IMR-90 (cell line): ENCODE data around the gene TMEM50B. TPM values are rescaled to one million over a fixed set of nuclear protein-coding genes. Genes with fewer than 3 reads are reported as not detected.

Experiments
- ATAC-seq: fragments of 200-7000 bp; cut with Tn5 transposase; 2 replicates; pipeline ENCODE4 v1.9.1; 2020; ENCODE audit warnings: low read depth, mild to moderate bottlenecking, moderate library complexity
- BruUV-seq: library from RNA; stranded (reverse); fragments of 400-500 nt; replicated peaks from 2 replicates; lab custom pipeline; 2021; lab: Mats Ljungman, UMichigan
- CTCF ChIA-PET: fragments of 300-600 bp; formaldehyde crosslinking; extraction: SDS; loops from one replicate; lab custom pipeline; 2021; ENCODE audit warnings: antibody characterized with exemption; lab: Yijun Ruan, JAX
- POLR2A ChIA-PET: fragments of 300-600 bp; sonication (Branson Sonifier 250); formaldehyde crosslinking; loops from one replicate; lab custom pipeline; 2022; ENCODE audit warnings: antibody characterized with exemption; ENCODE audit not compliant: unreplicated experiment; lab: Charles Lee
- DNase-seq: peaks from one replicate; pipeline ENCODE4 v3.0.0; 2013
- H2AFZ ChIP-seq: replicated peaks from 2 replicates; pipeline ENCODE3; 2013; ENCODE audit warnings: low read length, mild to moderate bottlenecking; ENCODE audit not compliant: poor library complexity
- H2AK5ac ChIP-seq: 2 replicates; pipeline ENCODE4 v1.6.1; 2013; ENCODE audit warnings: low read depth, low read length, inconsistent platforms
- H2AK9ac ChIP-seq: replicated peaks from 2 replicates; pipeline ENCODE3; 2013; ENCODE audit warnings: mild to moderate bottlenecking, low read depth, low read length, moderate library complexity; ENCODE audit not compliant: poor library complexity
- H2BK120ac ChIP-seq: 2 replicates; pipeline ENCODE4 v1.6.1; 2013; ENCODE audit warnings: low read depth, low read length, inconsistent platforms
- H2BK15ac ChIP-seq: 3 replicates; pipeline ENCODE4 v1.6.1; 2013; ENCODE audit warnings: low read depth, low read length, inconsistent platforms
- H2BK20ac ChIP-seq: 2 replicates; pipeline ENCODE4 v1.6.1; 2013; ENCODE audit warnings: low read depth, mild to moderate bottlenecking, inconsistent platforms, low read length, moderate library complexity
- H2BK5ac ChIP-seq: 2 replicates; pipeline ENCODE4 v1.6.1; 2013; ENCODE audit warnings: mild to moderate bottlenecking, low read depth, low read length, inconsistent platforms; ENCODE audit not compliant: poor library complexity, severe bottlenecking
- H3K14ac ChIP-seq: replicated peaks from 2 replicates; pipeline ENCODE4 v1.6.1; 2013; ENCODE audit warnings: low read depth, low read length, inconsistent platforms
- H3K18ac ChIP-seq: 2 replicates; pipeline ENCODE4 v1.6.1; 2013; ENCODE audit warnings: low read depth, low read length, control low read depth
- H3K23ac ChIP-seq: 2 replicates; pipeline ENCODE4 v1.6.1; 2013; ENCODE audit warnings: low read depth, low read length, inconsistent platforms
- H3K27ac ChIP-seq: 2 replicates; pipeline ENCODE4 v1.5.1; 2013; ENCODE audit warnings: mild to moderate bottlenecking, control low read depth, low read length; ENCODE audit not compliant: insufficient read depth
- H3K27me3 ChIP-seq: 2 replicates; pipeline ENCODE4 v1.6.1; 2013; ENCODE audit warnings: low read length; ENCODE audit not compliant: control insufficient read depth, insufficient read depth
- H3K36me3 ChIP-seq: 2 replicates; pipeline ENCODE4 v1.6.1; 2013; ENCODE audit warnings: low read length, mixed read lengths; ENCODE audit not compliant: control insufficient read depth, insufficient read depth
- H3K4ac ChIP-seq: 2 replicates; pipeline ENCODE4 v1.6.1; 2013; ENCODE audit warnings: low read depth, low read length, inconsistent platforms
- H3K4me1 ChIP-seq: 2 replicates; pipeline ENCODE4 v1.6.1; 2013; ENCODE audit warnings: low read length, mixed read lengths; ENCODE audit not compliant: control insufficient read depth, insufficient read depth
- H3K4me2 ChIP-seq: 2 replicates; pipeline ENCODE4 v1.6.1; 2013; ENCODE audit warnings: low read depth, mild to moderate bottlenecking, control low read depth, low read length, moderate library complexity
- H3K4me3 ChIP-seq: 2 replicates; pipeline ENCODE4 v1.5.1; 2013; ENCODE audit warnings: low read depth, mild to moderate bottlenecking, control low read depth, low read length, moderate library complexity; ENCODE audit not compliant: insufficient read depth
- H3K56ac ChIP-seq: 2 replicates; pipeline ENCODE4 v1.6.1; 2013; ENCODE audit warnings: low read length, inconsistent platforms; ENCODE audit not compliant: insufficient read depth; ENCODE audit errors: extremely low read depth
- H3K79me1 ChIP-seq, 2 experiments: 2 replicates each; pipeline ENCODE4 v1.6.1; 2013; ENCODE audit warnings: low read length in 2 of 2, inconsistent platforms in 1 of 2, low read depth in 1 of 2
- H3K9ac ChIP-seq: 2 replicates; pipeline ENCODE4 v1.6.1; 2013; ENCODE audit warnings: low read depth, low read length, control low read depth
- H3K9me1 ChIP-seq: 2 replicates; pipeline ENCODE4 v1.6.1; 2013; ENCODE audit warnings: low read length, inconsistent platforms; ENCODE audit not compliant: insufficient read depth
- H3K9me3 ChIP-seq: 2 replicates; pipeline ENCODE4 v1.6.1; 2013; ENCODE audit warnings: low read length; ENCODE audit not compliant: control insufficient read depth, insufficient read depth
- H4K20me1 ChIP-seq: 2 replicates; pipeline ENCODE4 v1.6.1; 2013; ENCODE audit warnings: low read length, inconsistent platforms; ENCODE audit not compliant: insufficient read depth
- H4K5ac ChIP-seq: 2 replicates; pipeline ENCODE4 v1.6.1; 2013; ENCODE audit warnings: mild to moderate bottlenecking, low read depth, low read length, control low read depth
- H4K8ac ChIP-seq, 2 experiments: 2 replicates each; pipeline ENCODE4 v1.6.1; 2013; ENCODE audit warnings: low read depth in 2 of 2, low read length in 2 of 2, control low read depth in 1 of 2, inconsistent platforms in 1 of 2
- H4K91ac ChIP-seq: 2 replicates; pipeline ENCODE4 v1.6.1; 2013; ENCODE audit warnings: low read depth, low read length, inconsistent platforms; ENCODE audit not compliant: insufficient read depth
- CEBPB ChIP-seq: IDR thresholded peaks from 2 replicates; pipeline ENCODE4 v1.6.1; 2012; ENCODE audit warnings: low read depth, low read length, improper control_type of control experiment
- FOS ChIP-seq: fragments of 150-350 bp; IDR thresholded peaks from 2 replicates; pipeline ENCODE4 v1.6.1; 2016; ENCODE audit warnings: low read depth, low read length
- RAD21 ChIP-seq: IDR thresholded peaks from 2 replicates; pipeline ENCODE4 v1.6.1; 2012; ENCODE audit warnings: low read length, improper control_type of control experiment
- RCOR1 ChIP-seq: IDR thresholded peaks from 2 replicates; pipeline ENCODE4 v1.6.1; 2012; ENCODE audit warnings: mild to moderate bottlenecking, low read length, improper control_type of control experiment; ENCODE audit not compliant: insufficient replicate concordance
- WGBS, 2 experiments: methylation state at CpG; one replicate each; pipeline versions ENCODE4 v1.1.5 to v1.1.7; 2013; ENCODE audit warnings: missing lambda C conversion rate in 2 of 2; ENCODE audit not compliant: insufficient read length in 1 of 2; ENCODE audit errors: extremely low coverage in 2 of 2; 5-methylcytosine and 5-hydroxymethylcytosine counted together
- dilution Hi-C: fragments of 300-500 bp; cut with HindIII; formaldehyde crosslinking; loops from one replicate; pipeline ENCODE4 v1.14.3; 2018; ENCODE audit warnings: low sequenced_read_pairs; ENCODE audit not compliant: unreplicated experiment
- in situ Hi-C: fragments of 300-500 bp; cut with MboI; formaldehyde crosslinking; loops from 3 replicates; pipeline ENCODE4 v1.14.3; 2019; ENCODE audit warnings: low sequenced_read_pairs, inconsistent platforms, mixed read lengths
- intact Hi-C: fragments of 100-400 bp; cut with micrococcal nuclease; formaldehyde crosslinking; loops from 2 replicates; pipeline ENCODE4 v1.10.0; 2022
- polyA plus RNA-seq, 3 experiments: library from polyadenylated mRNA; depleted of rRNA; stranded (reverse); fragments of >200 nt; gene quantifications; 2 replicates each; pipeline ENCODE4 v1.2.3, GENCODE V29; 2012; ENCODE audit warnings: low replicate concordance in 1 of 3
- total RNA-seq: library from RNA; depleted of rRNA; stranded (reverse); fragments of >200 nt; gene quantifications from 2 replicates; pipeline ENCODE4 v1.2.3, GENCODE V29; 2012
- TF ChIP-seq, protein P1 (sequence below): conservative IDR thresholded peaks from 2 replicates; pipeline ENCODE4 v1.5.1; 2012; ENCODE audit warnings: mild to moderate bottlenecking, low read depth, low read length, improper control_type of control experiment
- TF ChIP-seq, protein P2 (sequence below): fragments of 150-350 bp; IDR thresholded peaks from 2 replicates; pipeline ENCODE4 v1.6.1; 2016; ENCODE audit warnings: low read depth, mild to moderate bottlenecking, low read length, moderate library complexity, borderline replicate concordance
- TF ChIP-seq, protein P3 (sequence below): fragments of 150-350 bp; IDR thresholded peaks from 2 replicates; pipeline ENCODE4 v1.6.1; 2017; ENCODE audit warnings: mild to moderate bottlenecking, antibody characterized with exemption, low read length, low read depth

Gene TMEM50B
- total and polyA plus RNA-seq, 2 of the 4 experiments (the other 2 are of a cell fraction) = 10.9 to 25.9 TPM

DNA sequence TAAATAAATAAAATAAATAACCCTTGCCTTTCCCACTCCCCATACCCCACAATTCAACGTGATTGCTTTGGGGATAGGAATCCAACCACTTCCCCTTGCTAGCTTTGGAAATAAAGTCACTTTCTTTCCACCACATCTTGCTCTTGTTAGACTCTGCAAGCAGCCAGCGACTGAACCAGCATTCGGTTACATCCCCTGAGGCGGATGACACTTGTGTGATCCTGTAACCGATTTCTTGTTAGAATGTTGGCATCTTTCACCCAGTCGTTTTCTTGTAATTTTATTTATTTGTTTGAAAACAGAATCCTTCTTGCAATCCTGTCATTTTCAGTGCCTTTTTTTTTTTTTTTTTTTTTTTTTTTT is 78.2 kb downstream of the TMEM50B start:
- H2BK120ac ChIP-seq = no peak overlapping the region
- DNase-seq = no peak
- H3K4me3 ChIP-seq = no peak overlapping the region
- H3K9me3 ChIP-seq = no peaks in the 10 kb centered on the region
- H3K23ac ChIP-seq = no peak overlapping the region
- H2AK5ac ChIP-seq = 0 out of 2 replicates have a peak overlapping the region, but pooled peaks have one; percentile 7
- H3K9ac ChIP-seq = no peak overlapping the region
- ATAC-seq = no peak
- no peak overlapping the region for H3K56ac ChIP-seq
- H4K20me1 ChIP-seq = peaks cover 22% of the 10 kb centered on the region
- H2BK20ac ChIP-seq = 0 out of 2 replicates have a peak overlapping the region, but pooled peaks have one; percentile 22
- H3K9me1 ChIP-seq = peaks cover 7% of the 10 kb centered on the region
- H2BK5ac ChIP-seq = no peak overlapping the region
- no peak overlapping the region for H3K27ac ChIP-seq
- peaks cover 3 to 24% of the 10 kb centered on the region in 2 experiments; a peak in 3 of 4 replicates for H3K79me1 ChIP-seq
- ChIA-PET POLR2A (no interaction called here), CTCF (no interaction called here)
- H3K4me2 ChIP-seq = no peak overlapping the region
- BruUV-seq = no TSS peak
- H4K5ac ChIP-seq = peak overlapping the region; percentile 28; the same call in 1 of the 2 replicates
- H2AFZ ChIP-seq = no peak overlapping the region
- H4K8ac ChIP-seq = peak overlapping the region in 1 of 2 experiments; percentile 8; a peak in 1 of 4 replicates
- peaks cover 7% of the 10 kb centered on the region for H3K4me1 ChIP-seq
- 100% methylated on average over 1 of the region's 6 CpGs; no CpG with 5 or more reads in 1 of the 2 experiments for WGBS, 2 experiments
- no peak overlapping the region for H3K18ac ChIP-seq
- dilution Hi-C loops = no loop called here
- intact Hi-C loops = loop anchor here (10.0 kb wide), 1 partner anchor 57 kb away; no protein-coding TSS in a partner anchor
- H3K4ac ChIP-seq = peak overlapping the region; percentile 24; the same call in 1 of the 2 replicates
- TF ChIP-seq, protein P1, sequence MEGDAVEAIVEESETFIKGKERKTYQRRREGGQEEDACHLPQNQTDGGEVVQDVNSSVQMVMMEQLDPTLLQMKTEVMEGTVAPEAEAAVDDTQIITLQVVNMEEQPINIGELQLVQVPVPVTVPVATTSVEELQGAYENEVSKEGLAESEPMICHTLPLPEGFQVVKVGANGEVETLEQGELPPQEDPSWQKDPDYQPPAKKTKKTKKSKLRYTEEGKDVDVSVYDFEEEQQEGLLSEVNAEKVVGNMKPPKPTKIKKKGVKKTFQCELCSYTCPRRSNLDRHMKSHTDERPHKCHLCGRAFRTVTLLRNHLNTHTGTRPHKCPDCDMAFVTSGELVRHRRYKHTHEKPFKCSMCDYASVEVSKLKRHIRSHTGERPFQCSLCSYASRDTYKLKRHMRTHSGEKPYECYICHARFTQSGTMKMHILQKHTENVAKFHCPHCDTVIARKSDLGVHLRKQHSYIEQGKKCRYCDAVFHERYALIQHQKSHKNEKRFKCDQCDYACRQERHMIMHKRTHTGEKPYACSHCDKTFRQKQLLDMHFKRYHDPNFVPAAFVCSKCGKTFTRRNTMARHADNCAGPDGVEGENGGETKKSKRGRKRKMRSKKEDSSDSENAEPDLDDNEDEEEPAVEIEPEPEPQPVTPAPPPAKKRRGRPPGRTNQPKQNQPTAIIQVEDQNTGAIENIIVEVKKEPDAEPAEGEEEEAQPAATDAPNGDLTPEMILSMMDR = no peak
- TF ChIP-seq, protein P2, sequence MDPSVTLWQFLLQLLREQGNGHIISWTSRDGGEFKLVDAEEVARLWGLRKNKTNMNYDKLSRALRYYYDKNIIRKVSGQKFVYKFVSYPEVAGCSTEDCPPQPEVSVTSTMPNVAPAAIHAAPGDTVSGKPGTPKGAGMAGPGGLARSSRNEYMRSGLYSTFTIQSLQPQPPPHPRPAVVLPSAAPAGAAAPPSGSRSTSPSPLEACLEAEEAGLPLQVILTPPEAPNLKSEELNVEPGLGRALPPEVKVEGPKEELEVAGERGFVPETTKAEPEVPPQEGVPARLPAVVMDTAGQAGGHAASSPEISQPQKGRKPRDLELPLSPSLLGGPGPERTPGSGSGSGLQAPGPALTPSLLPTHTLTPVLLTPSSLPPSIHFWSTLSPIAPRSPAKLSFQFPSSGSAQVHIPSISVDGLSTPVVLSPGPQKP = no peak
- TF ChIP-seq RCOR1 = no peak
- no peak for TF ChIP-seq FOS
- TF ChIP-seq CEBPB = no peak
- TF ChIP-seq, protein P3, sequence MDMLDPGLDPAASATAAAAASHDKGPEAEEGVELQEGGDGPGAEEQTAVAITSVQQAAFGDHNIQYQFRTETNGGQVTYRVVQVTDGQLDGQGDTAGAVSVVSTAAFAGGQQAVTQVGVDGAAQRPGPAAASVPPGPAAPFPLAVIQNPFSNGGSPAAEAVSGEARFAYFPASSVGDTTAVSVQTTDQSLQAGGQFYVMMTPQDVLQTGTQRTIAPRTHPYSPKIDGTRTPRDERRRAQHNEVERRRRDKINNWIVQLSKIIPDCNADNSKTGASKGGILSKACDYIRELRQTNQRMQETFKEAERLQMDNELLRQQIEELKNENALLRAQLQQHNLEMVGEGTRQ = no peak
- TF ChIP-seq RAD21 = no peak
- H3K36me3 ChIP-seq = peaks cover 4% of the 10 kb centered on the region; the same call in 1 of the 2 replicates
- H2BK15ac ChIP-seq = no peak overlapping the region
- H3K14ac ChIP-seq = no peak overlapping the region
- no peak overlapping the region for H2AK9ac ChIP-seq
- H3K27me3 ChIP-seq = no peaks in the 10 kb centered on the region
- H4K91ac ChIP-seq = 0 out of 2 replicates have a peak overlapping the region, but pooled peaks have one; percentile 2
- in situ Hi-C loops = no loop called here
